Upper lobe of left lung (tissue), 6 donors: ENCODE data around the gene PDXDC1. TPM values are rescaled to one million over a fixed set of nuclear protein-coding genes. Genes with fewer than 3 reads are reported as not detected.
A peak's percentile ranks its signal among the peaks of the same experiment; 100 is the strongest.
"Not testable (repeated sequence)": the region's sequence is repeated elsewhere in the genome, so short reads cannot be mapped to it uniquely, and the experiment has no call there.

Source experiments
- ATAC-seq, 2 donors: fragments of 200-7000 bp; cut with Tn5 transposase; one replicate each; pipeline ENCODE4 v1.9.1; 2022; ENCODE audit warnings: mild to moderate bottlenecking in 2 of 2, moderate library complexity in 2 of 2; ENCODE audit not compliant: low FRiP score in 2 of 2
- DNase-seq, 2 donors: peaks; one replicate each; pipeline ENCODE4 v3.0.0-alpha.2; 2019 to 2020
- H3K27ac ChIP-seq, 4 donors: fragments of 200-600 bp; sonication (generic); one replicate each; pipeline ENCODE4 v1.5.1; 2016 to 2019
- H3K27me3 ChIP-seq, 4 donors: fragments of 200-600 bp; sonication (generic); one replicate each; pipeline ENCODE4 v1.5.1; 2017 to 2019
- H3K36me3 ChIP-seq, 4 donors: fragments of 200-600 bp; sonication (generic); one replicate each; pipeline ENCODE4 v1.5.1; 2016 to 2019
- H3K4me1 ChIP-seq, 4 donors: fragments of 200-600 bp; sonication (generic); one replicate each; pipeline ENCODE4 v1.5.1; 2018 to 2019
- H3K4me3 ChIP-seq, 4 donors: fragments of 200-600 bp; sonication (generic); one replicate each; pipeline ENCODE4 v1.5.1; 2017 to 2019; ENCODE audit warnings: mild to moderate bottlenecking in 2 of 4, moderate library complexity in 1 of 4
- H3K9me3 ChIP-seq, 4 donors: fragments of 200-600 bp; sonication (generic); one replicate each; pipeline ENCODE4 v1.5.1; 2018 to 2019
- CTCF ChIP-seq, 6 experiments: fragments of 450-650 bp in 4 of 6; fragments of 200-600 bp in 2 of 6; sonication (generic) in 2 of 6; IDR thresholded peaks; one replicate each; pipeline ENCODE4 v1.5.1; 2016 to 2019; ENCODE audit warnings: antibody characterized with exemption in 6 of 6
- EP300 ChIP-seq, 4 donors: sonication (generic); formaldehyde crosslinking; IDR thresholded peaks; one replicate each; pipeline ENCODE4 v1.5.1; 2017; ENCODE audit warnings: antibody characterized with exemption in 4 of 4, control low read depth in 2 of 4
- POLR2A ChIP-seq, 4 donors: fragments of 450-650 bp; IDR thresholded peaks; one replicate each; pipeline ENCODE4 v1.5.1; 2016 to 2017; ENCODE audit warnings: antibody characterized with exemption in 4 of 4, mild to moderate bottlenecking in 2 of 4
- POLR2AphosphoS5 ChIP-seq, 2 donors: sonication (generic); formaldehyde crosslinking; IDR thresholded peaks; one replicate each; pipeline ENCODE4 v1.5.1; 2017; ENCODE audit warnings: antibody characterized with exemption in 2 of 2
- WGBS, 2 donors: methylation state at CpG; one replicate each; pipeline ENCODE4 v1.1.5; 2017 to 2018; 5-methylcytosine and 5-hydroxymethylcytosine counted together
- total RNA-seq, 6 donors: library from RNA; depleted of rRNA in 4 of 6; stranded (reverse); fragments of >200 nt in 4 of 6; gene quantifications; one replicate each; pipeline versions ENCODE4 v1.1.0 to v1.2.1, GENCODE V29; 2016 to 2021
- donor health status: DM: no; HTN: no; CAD: no; lungs with moderate emphysema.
- donor health status: DM: no; HTN: yes; CAD: no; lungs with severe emphysema.

The PDXDC1 gene
- total RNA-seq, 6 donors from 2014 or later = 67.1 to 148 (median 85.2) TPM

- 4 to 8% methylated on average over 20 to 56 of the region's 56 CpGs for WGBS, 2 donors
- not testable (repeated sequence) for H3K27me3 ChIP-seq, H3K9me3 ChIP-seq
- peaks cover 12 to 19% (median 13%) of the 10 kb centered on the region in 4 donors for H3K4me1 ChIP-seq
- DNase-seq (peak; percentile 94 to 98), ATAC-seq (peak; percentile 99 to 100)
- peaks cover 0 to 24% (median 8%) of the 10 kb centered on the region in 4 donors for H3K36me3 ChIP-seq
- TF ChIP-seq POLR2A (IDR thresholded peaks at IDR 0.05) (peak in 3 of 4 donors; percentile 70 to 90 (median 87)), CTCF (IDR thresholded peaks at IDR 0.05) (peak in 1 of 6 experiments; percentile 10), POLR2AphosphoS5 (IDR thresholded peaks at IDR 0.05) (peak; percentile 89 to 91), EP300 (IDR thresholded peaks at IDR 0.05) (peak in 1 of 4 donors; percentile 44)
- H3K27ac ChIP-seq = peak within 1 kb of the TSS; percentile 81 to 88 (median 88)
- H3K4me3 ChIP-seq = peak within 1 kb of the TSS; percentile 60 to 74 (median 66)
These were observed 119.4 kb downstream of the PDXDC1 start, which contains the start of gene RRN3 for GRCh38 chr16:15093955-15094827. TSS of gene RRN3 (minus strand) at chr16:15094272. CDS start at chr16:15094233, 39 bp downstream.

GRCh38 chr16:15096583-15096972, 121.8 kb downstream of the PDXDC1 start:
- not testable (repeated sequence) for ATAC-seq, DNase-seq
- WGBS, 2 donors = 64 to 80% methylated on average over 8 of the region's 9 CpGs

GRCh38 chr16:15099366-15099909, 124.6 kb downstream of the PDXDC1 start:
- ATAC-seq, H3K27me3 ChIP-seq, H3K36me3 ChIP-seq, H3K9me3 ChIP-seq, H3K4me3 ChIP-seq, H3K4me1 ChIP-seq, DNase-seq, H3K27ac ChIP-seq: not testable (repeated sequence)
- 84 to 90% methylated on average over 2 of the region's 2 CpGs for WGBS, 2 donors

More at GRCh38 chr16:15096583-15096972, 121.8 kb downstream of the PDXDC1 start:
- peaks cover 12 to 19% (median 13%) of the 10 kb centered on the region in 4 donors for H3K4me1 ChIP-seq
- H3K9me3 ChIP-seq, H3K27me3 ChIP-seq, H3K4me3 ChIP-seq, H3K27ac ChIP-seq, H3K36me3 ChIP-seq: not testable (repeated sequence)

- not testable (repeated sequence) for H3K27me3 ChIP-seq, H3K9me3 ChIP-seq, H3K4me1 ChIP-seq, H3K36me3 ChIP-seq, H3K4me3 ChIP-seq, H3K27ac ChIP-seq, DNase-seq
- ATAC-seq = peak in 1 of 2 donors; percentile 23
- 82 to 84% methylated on average over 5 of the region's 5 CpGs for WGBS, 2 donors
These were observed 125.7 kb downstream of the PDXDC1 start for GRCh38 chr16:15100372-15100987.

GRCh38 chr16:15127641-15128425, 153.0 kb downstream of the PDXDC1 start:
- not testable (repeated sequence) for H3K4me3 ChIP-seq, H3K9me3 ChIP-seq, H3K27me3 ChIP-seq, H3K27ac ChIP-seq, ATAC-seq, H3K4me1 ChIP-seq
- WGBS, 2 donors = 98 to 100% methylated on average over 7 to 10 of the region's 48 CpGs
- peak in 1 of 2 donors; percentile 76 for DNase-seq
- H3K36me3 ChIP-seq = peaks cover 0 to 45% (median 13%) of the 10 kb centered on the region in 4 donors

- WGBS, 2 donors = 92 to 96% methylated on average over 5 to 16 of the region's 37 CpGs
- peaks cover 0 to 48% (median 16%) of the 10 kb centered on the region in 4 donors for H3K36me3 ChIP-seq
- not testable (repeated sequence) for H3K27me3 ChIP-seq, H3K4me3 ChIP-seq, H3K4me1 ChIP-seq, H3K27ac ChIP-seq, ATAC-seq, H3K9me3 ChIP-seq
- peak in 1 of 2 donors; percentile 80 for DNase-seq
These were observed 155.6 kb downstream of the PDXDC1 start for GRCh38 chr16:15130256-15130932.

- not testable (repeated sequence) for H3K4me3 ChIP-seq, H3K27me3 ChIP-seq, ATAC-seq, H3K9me3 ChIP-seq, H3K4me1 ChIP-seq, H3K27ac ChIP-seq
- H3K36me3 ChIP-seq = peaks cover 0 to 44% (median 19%) of the 10 kb centered on the region in 4 donors
- 87 to 96% methylated on average over 9 to 24 of the region's 51 CpGs for WGBS, 2 donors
- DNase-seq = peak in 1 of 2 donors; percentile 65
These were observed 156.3 kb downstream of the PDXDC1 start for GRCh38 chr16:15130943-15131700.

GRCh38 chr16:15132719-15133428, 158.0 kb downstream of the PDXDC1 start:
- peaks cover 0 to 32% (median 16%) of the 10 kb centered on the region in 4 donors for H3K36me3 ChIP-seq
- H3K4me1 ChIP-seq, H3K27ac ChIP-seq, H3K4me3 ChIP-seq, H3K27me3 ChIP-seq, ATAC-seq, H3K9me3 ChIP-seq: not testable (repeated sequence)
- DNase-seq = peak in 1 of 2 donors; percentile 56
- 95% methylated on average over 8 of the region's 41 CpGs; no CpG with 5 or more reads in 1 of the 2 donors for WGBS, 2 donors

GRCh38 chr16:15133554-15133953, 158.7 kb downstream of the PDXDC1 start:
- H3K4me1 ChIP-seq, H3K9me3 ChIP-seq, H3K27ac ChIP-seq, H3K4me3 ChIP-seq, H3K27me3 ChIP-seq, ATAC-seq: not testable (repeated sequence)
- H3K36me3 ChIP-seq = peaks cover 0 to 29% (median 14%) of the 10 kb centered on the region in 4 donors
- 96 to 100% methylated on average over 4 to 10 of the region's 31 CpGs for WGBS, 2 donors
- peak in 1 of 2 donors; percentile 68 for DNase-seq
